GM12801 (cell line): ENCODE data around the gene NKIRAS1.

Source experiments
- CTCF ChIP-seq: IDR thresholded peaks from one replicate; pipeline ENCODE4 v1.5.1; 2011; ENCODE audit warnings: control low read depth; ENCODE audit not compliant: insufficient read length; ENCODE audit errors: extremely low read depth

The NKIRAS1 gene

DNA sequence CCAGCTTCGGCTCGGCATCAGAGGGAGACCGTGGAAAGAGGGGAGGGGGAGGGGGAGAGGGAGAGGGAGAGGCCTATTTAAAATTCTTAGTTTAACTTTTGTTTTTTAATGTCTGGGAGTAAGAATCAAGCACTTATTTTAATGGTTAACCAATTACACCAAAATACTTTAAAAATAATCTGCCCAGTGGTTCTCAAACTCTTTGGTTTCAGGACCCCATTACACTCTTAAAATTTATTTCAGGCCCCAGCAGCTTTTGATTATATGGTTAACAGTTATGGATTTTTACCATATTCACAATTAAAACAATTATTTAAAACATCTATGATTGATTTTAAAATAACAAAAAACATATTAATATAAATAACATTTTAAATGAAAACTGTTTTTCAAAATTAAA, 44.5 kb downstream of the NKIRAS1 start:
- no peak for TF ChIP-seq CTCF

GRCh38 chr3:23869977-23870662, 46.7 kb downstream of the NKIRAS1 start:
- TF ChIP-seq CTCF, result no peak

DNA sequence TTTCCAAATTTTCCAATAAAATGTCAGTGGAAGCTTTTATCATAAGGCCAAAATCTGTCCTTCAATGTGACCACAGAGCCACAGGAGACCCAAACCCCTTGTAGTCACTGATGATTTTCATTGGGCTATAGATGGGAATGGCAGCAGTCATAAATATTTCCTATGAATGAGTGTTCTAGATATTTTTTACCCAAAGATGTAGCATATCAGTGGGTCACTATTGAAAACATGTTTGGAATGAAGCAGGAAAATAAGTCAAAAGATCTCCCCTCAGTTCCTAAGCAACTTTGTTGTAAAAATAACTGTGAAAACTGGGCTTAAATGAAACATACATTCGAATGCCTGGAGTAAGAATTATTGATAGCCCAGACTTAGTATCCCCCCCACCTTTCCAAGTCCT, 49.0 kb downstream of the NKIRAS1 start:
- TF ChIP-seq CTCF, result no peak

GRCh38 chr3:23867400-23867799, 49.4 kb downstream of the NKIRAS1 start:
- TF ChIP-seq CTCF, result no peak

DNA sequence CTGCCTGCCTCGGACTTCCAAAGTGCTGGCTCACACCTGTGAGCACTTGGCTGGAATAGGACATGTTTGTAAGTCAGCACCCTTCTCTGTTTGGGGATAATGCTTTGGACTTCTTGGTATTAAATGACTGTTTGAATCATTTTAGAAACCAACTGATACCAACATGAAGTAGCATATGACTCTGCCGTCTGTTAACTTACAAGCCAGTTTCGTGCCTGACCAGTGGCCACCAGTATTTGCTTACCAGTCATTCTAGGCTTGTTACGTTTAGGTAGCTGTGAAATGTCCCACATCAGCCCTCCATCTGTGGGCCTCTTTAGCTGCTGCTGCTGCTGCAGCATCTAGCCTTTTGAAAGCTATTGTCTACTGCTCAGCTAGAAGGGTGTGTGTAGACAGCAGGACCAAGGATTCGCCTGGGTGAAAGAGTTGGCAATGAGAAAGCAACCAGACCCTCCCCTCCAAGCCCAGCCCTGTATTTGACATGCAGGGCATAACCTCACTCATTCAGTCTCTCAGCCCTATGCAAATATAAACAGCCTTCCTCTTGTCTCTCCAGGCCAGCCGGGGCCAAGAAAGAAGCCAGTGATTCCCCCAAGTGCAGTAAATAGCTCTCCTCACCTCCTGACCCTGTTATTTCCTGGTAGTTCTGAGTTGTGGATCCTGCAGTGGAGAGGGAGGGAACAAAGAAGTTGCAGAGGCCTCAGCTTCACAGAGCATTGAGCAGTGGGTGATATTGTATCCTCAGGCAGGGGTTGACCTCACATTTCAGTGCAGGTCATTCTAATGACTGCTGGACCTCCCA, 51.0 kb downstream of the NKIRAS1 start:
- TF ChIP-seq CTCF, result no peak

GRCh38 chr3:23864931-23865330, 51.9 kb downstream of the NKIRAS1 start:
- TF ChIP-seq CTCF, result no peak

DNA sequence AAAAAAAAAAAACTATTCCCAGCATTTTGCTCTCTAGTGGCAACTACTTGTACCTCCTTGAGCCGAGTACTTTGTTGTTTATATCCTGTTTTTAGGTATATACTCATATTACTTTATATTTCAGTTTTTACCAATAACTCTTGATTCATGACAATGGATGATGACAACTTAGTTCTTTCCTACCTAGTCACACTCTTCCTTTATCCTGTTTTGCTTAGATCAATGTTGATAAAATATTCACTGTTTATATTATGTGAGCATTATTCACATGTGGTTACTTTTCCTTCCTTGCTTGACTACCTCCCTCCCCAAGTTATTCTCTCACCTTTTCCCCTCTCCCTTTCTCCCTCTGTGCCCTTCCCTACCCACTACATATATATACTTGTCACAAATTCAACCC, 53.7 kb downstream of the NKIRAS1 start:
- TF ChIP-seq CTCF, result no peak
